K562 (cell line): ENCODE data around the gene DLG4. TPM values are rescaled to one million over a fixed set of nuclear protein-coding genes. Genes with fewer than 3 reads are reported as not detected.

Source experiments
- ATAC-seq: fragments of 200-7000 bp; cut with Tn5 transposase; 3 replicates; pipeline ENCODE4 v1.9.1; 2020; ENCODE audit warnings: moderate library complexity
- BruUV-seq: library from RNA; stranded (reverse); fragments of 400-500 nt; replicated peaks from 2 replicates; lab custom pipeline; 2021; lab: Mats Ljungman, UMichigan
- CTCF ChIA-PET: fragments of 300-600 bp; formaldehyde crosslinking; extraction: SDS; loops from one replicate; lab custom pipeline; 2021; ENCODE audit warnings: low intra/inter-chr PET ratio; lab: Yijun Ruan, JAX
- POLR2A ChIA-PET: fragments of 300-600, 350-650 bp; sonication (Branson Sonifier 250); formaldehyde crosslinking; extraction: SDS; loops from one replicate; lab custom pipeline; 2021; ENCODE audit warnings: antibody characterized with exemption, inconsistent platforms; lab: Yijun Ruan, JAX
- DNase-seq, 4 experiments: peaks; one replicate each; pipeline versions ENCODE4 v3.0.0 to v3.0.0-alpha.2; 2011 to 2018; ENCODE audit warnings: low spot score in 3 of 4, mixed read lengths in 3 of 4; ENCODE audit errors: extremely low read depth in 1 of 4
- FAIRE-seq: peaks from 2 replicates; lab custom pipeline; 2011; peaks lifted over from hg19 to GRCh38; lab: Jason Lieb, UNC
- H2AFZ ChIP-seq: 2 replicates; pipeline ENCODE4 v1.6.0; 2011; ENCODE audit warnings: low read depth, low read length, control low read depth, inconsistent platforms
- H3K27ac ChIP-seq: fragments of 200-600 bp; 3 replicates; pipeline ENCODE4 v1.8.0; 2011; ENCODE audit warnings: low read depth, mild to moderate bottlenecking, control low read depth, inconsistent platforms, low read length, moderate library complexity, mixed read lengths; ENCODE audit errors: extremely low read depth
- H3K27me3 ChIP-seq, 2 experiments: fragments of 300-600 bp in 1 of 2; 2 replicates in 1 of 2; 3 replicates in 1 of 2; pipeline versions ENCODE4 v1.6.0 to v1.8.0; 2011; ENCODE audit warnings: inconsistent platforms in 2 of 2, low read length in 2 of 2, mild to moderate bottlenecking in 1 of 2, mixed read lengths in 1 of 2, moderate library complexity in 1 of 2; ENCODE audit not compliant: control insufficient read depth in 2 of 2, insufficient read depth in 2 of 2
- H3K36me3 ChIP-seq: fragments of 300-600 bp; 3 replicates; pipeline ENCODE4 v1.8.0; 2011; ENCODE audit warnings: mild to moderate bottlenecking, low read length, inconsistent platforms; ENCODE audit not compliant: control insufficient read depth, insufficient read depth
- H3K4me1 ChIP-seq, 2 experiments: fragments of 200-600 bp in 1 of 2; replicated peaks in 1 of 2; 2 replicates in 1 of 2; 3 replicates in 1 of 2; pipeline versions ENCODE4 v1.5.1 to v1.8.0; 2011; ENCODE audit warnings: inconsistent platforms in 2 of 2, low read length in 2 of 2, mild to moderate bottlenecking in 1 of 2, mixed read lengths in 1 of 2, moderate library complexity in 1 of 2; ENCODE audit not compliant: control insufficient read depth in 2 of 2, insufficient read depth in 2 of 2
- H3K4me2 ChIP-seq: 2 replicates; pipeline ENCODE4 v1.6.1; 2011; ENCODE audit warnings: low read length, control low read depth, inconsistent platforms, mixed read lengths; ENCODE audit not compliant: insufficient read depth
- H3K4me3 ChIP-seq: fragments of 200-600 bp; sonication (generic), shearing (Covaris generic); 2 replicates; pipeline ENCODE4 v1.5.1; 2016; ENCODE audit warnings: control low read depth, inconsistent platforms
- H3K79me2 ChIP-seq: fragments of 200-600 bp; 3 replicates; pipeline ENCODE4 v1.8.0; 2011; ENCODE audit warnings: low read length, inconsistent platforms; ENCODE audit not compliant: control insufficient read depth, insufficient read depth
- H3K9ac ChIP-seq, 2 experiments: 2 replicates each; pipeline versions ENCODE4 v1.6.0 to v1.6.1; 2011; ENCODE audit warnings: low read depth in 2 of 2, low read length in 2 of 2, control low read depth in 1 of 2, inconsistent platforms in 1 of 2, mild to moderate bottlenecking in 1 of 2, mixed read lengths in 1 of 2; ENCODE audit not compliant: insufficient read depth in 1 of 2
- H3K9me1 ChIP-seq: one replicate; pipeline ENCODE4 v1.6.0; 2011; ENCODE audit warnings: inconsistent platforms, mild to moderate bottlenecking, low read length, moderate library complexity; ENCODE audit not compliant: control insufficient read depth, insufficient read depth
- H3K9me3 ChIP-seq: replicated peaks from 2 replicates; pipeline ENCODE4 v1.5.1; 2011; ENCODE audit warnings: low read depth, low read length, inconsistent platforms; ENCODE audit not compliant: control insufficient read depth, insufficient read depth
- H4K20me1 ChIP-seq: replicated peaks from 2 replicates; pipeline ENCODE4 v1.6.1; 2011; ENCODE audit warnings: low read length, inconsistent platforms, mixed read lengths; ENCODE audit not compliant: control insufficient read depth, insufficient read depth
- CREB1 ChIP-seq, 2 experiments: sonication (generic) in 1 of 2; formaldehyde crosslinking in 1 of 2; IDR thresholded peaks; 2 replicates each; pipeline versions ENCODE4 v1.6.1 to v1.8.0; 2012 to 2022; ENCODE audit warnings: inconsistent platforms in 1 of 2, mild to moderate bottlenecking in 1 of 2, missing genetic modification reagents in 1 of 2, moderate library complexity in 1 of 2
- MXI1 ChIP-seq: IDR thresholded peaks from 2 replicates; pipeline ENCODE4 v1.6.1; 2011; ENCODE audit warnings: low read depth, mild to moderate bottlenecking, improper control_type of control experiment, low read length
- TAL1 ChIP-seq: fragments of 450-650 bp; IDR thresholded peaks from 2 replicates; pipeline ENCODE4 v1.6.1; 2016; ENCODE audit warnings: mild to moderate bottlenecking
- VEZF1 ChIP-seq: fragments of 200-800 bp; sonication (Bioruptor generic); IDR thresholded peaks from 2 replicates; pipeline ENCODE4 v1.6.1; 2017; ENCODE audit warnings: missing genetic modification characterization, missing compliant biosample characterization
- ZBTB5 ChIP-seq: fragments of 450-650 bp; IDR thresholded peaks from 2 replicates; pipeline ENCODE4 v1.6.1; 2017; ENCODE audit warnings: antibody characterized with exemption
- ZNF124 ChIP-seq: sonication (generic); formaldehyde crosslinking; IDR thresholded peaks from 2 replicates; pipeline ENCODE4 v1.8.1; 2022; ENCODE audit warnings: missing genetic modification reagents
- ZNF551 ChIP-seq: fragments of 250-450 bp; sonication (Bioruptor Pico); IDR thresholded peaks from 2 replicates; pipeline ENCODE4 v1.5.0; 2021; ENCODE audit warnings: mild to moderate bottlenecking, moderate library complexity
- WGBS: fragments of 100-300 bp; shearing (Covaris generic); methylation state at CpG from one replicate; pipeline ENCODE4 v1.1.6; 2016; ENCODE audit warnings: low coverage, mixed read lengths; ENCODE audit not compliant: insufficient coverage; ENCODE audit errors: missing lambda C conversion rate; 5-methylcytosine and 5-hydroxymethylcytosine counted together
- in situ Hi-C: fragments of 300-500 bp; cut with MboI; formaldehyde crosslinking; loops from 4 replicates; pipeline ENCODE4 v1.15.0; 2018; ENCODE audit warnings: inconsistent platforms, mixed read lengths
- intact Hi-C: fragments of 100-400 bp; cut with micrococcal nuclease; formaldehyde crosslinking; loops from 2 replicates; pipeline ENCODE4 v1.14.2; 2022
- polyA plus RNA-seq, 8 experiments: library from polyadenylated mRNA; depleted of rRNA in 4 of 8; stranded (reverse) in 5 of 8; unstranded in 3 of 8; fragments of >200 nt; fragmentation: Nextera tagmentation in 2 of 8; fragmentation: Illumina TruSeq in 1 of 8; extraction: Ambion mirVana in 2 of 8; extraction: Trizol in 1 of 8; gene quantifications; 2 replicates each; pipeline versions ENCODE4 v1.2.1 to v1.2.3, GENCODE V29; 2011 to 2014; ENCODE audit warnings: inconsistent platforms in 1 of 8, missing spikeins in 1 of 8
- total RNA-seq, 7 experiments: library from RNA; depleted of rRNA in 6 of 7; stranded (reverse); fragments of >200 nt in 6 of 7; fragmentation: Illumina TruSeq in 2 of 7; extraction: Trizol in 2 of 7; gene quantifications; 2 replicates each; pipeline versions ENCODE4 v1.2.1 to v1.2.3, GENCODE V29; 2011 to 2021; ENCODE audit warnings: low replicate concordance in 1 of 7
- TF ChIP-seq, protein P1 (sequence below): sonication (generic); formaldehyde crosslinking; IDR thresholded peaks from 2 replicates; pipeline ENCODE4 v1.8.1; 2022; ENCODE audit warnings: missing genetic modification reagents

The DLG4 gene
- total and polyA plus RNA-seq, 9 of the 15 experiments (the other 6 are each of a cell fraction or from before 2014, with no cell fraction given) = 0.03 to 12.0 (median 4.1) TPM

- Histone ChIP-seq H3K27me3 (no peaks in the 10 kb centered on the region), H4K20me1 (no peaks in the 10 kb centered on the region), H3K36me3 (peaks cover 44% of the 10 kb centered on the region), H3K4me1 (peaks cover 13 to 22% of the 10 kb centered on the region in 2 experiments; a peak in 4 of 5 replicates), H3K27ac (peak overlapping the region; percentile 36; the same call in 1 of the 3 replicates), H3K9me3 (no peaks in the 10 kb centered on the region), H3K9me1 (no peaks in the 10 kb centered on the region), H3K9ac (peak overlapping the region in 1 of 2 experiments; percentile 45; a peak in 1 of 4 replicates), H3K79me2 (peaks cover 56% of the 10 kb centered on the region), H3K4me2 (peak overlapping the region; percentile 37), H3K4me3 (peak overlapping the region; percentile 2; the same call in 1 of the 2 replicates), H2AFZ (no peak overlapping the region)
- CTCF ChIA-PET = no interaction called here
- POLR2A ChIA-PET = interaction anchor here (1.2 to 2.5 kb wide), 3 partner anchors 9 to 13 kb away, joined by 3 to 8 read pairs (median 7); partner anchors contain the start of gene PHF23
- intact Hi-C loops = no loop called here
- in situ Hi-C loops = no loop called here
- DNase-seq = no peak
- no TSS peak for BruUV-seq
- no peak for ATAC-seq
- WGBS = 69% methylated on average over 4 of the region's 4 CpGs
- TF ChIP-seq ZBTB5 = no peak
- FAIRE-seq = no peak
These were observed 29.2 kb upstream of the DLG4 start for GRCh38 chr17:7248796-7249195.

DNA sequence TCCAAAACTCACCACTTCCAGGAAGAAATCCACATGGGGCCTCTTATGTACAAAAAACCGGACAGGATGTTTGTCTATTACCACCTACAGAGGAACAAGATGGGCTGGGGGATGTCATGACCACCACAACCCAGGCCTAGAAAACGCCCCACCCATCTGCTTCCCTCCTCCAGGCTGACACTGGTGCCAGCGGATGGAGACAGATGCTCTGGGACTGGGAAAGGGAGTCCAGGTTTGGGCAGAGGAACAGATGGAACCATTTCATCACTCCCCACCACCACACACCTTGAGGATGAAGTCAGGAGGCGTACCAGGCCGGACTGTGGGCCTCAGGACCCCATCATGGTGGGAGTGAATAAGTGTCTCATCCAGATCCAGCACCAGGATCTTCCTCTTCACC, 27.1 kb upstream of the DLG4 start:
- no peak overlapping the region for H3K27ac ChIP-seq
- peaks cover 46% of the 10 kb centered on the region for H3K36me3 ChIP-seq
- in situ Hi-C loops (no loop called here), intact Hi-C loops (no loop called here)
- no peak overlapping the region for H3K9ac ChIP-seq
- H3K79me2 ChIP-seq = peaks cover 47% of the 10 kb centered on the region
- no peak overlapping the region for H2AFZ ChIP-seq
- FAIRE-seq (no peak), DNase-seq (no peak), ATAC-seq (no peak)
- no peaks in the 10 kb centered on the region for H4K20me1 ChIP-seq
- H3K4me1 ChIP-seq = peaks cover 11 to 31% of the 10 kb centered on the region in 2 experiments; a peak in 4 of 5 replicates
- TF ChIP-seq CREB1 (IDR thresholded peaks at IDR 0.05) = no peak
- TF ChIP-seq CREB1 (CRISPR knock-in tag; IDR thresholded peaks at IDR 0.05) = no peak
- TF ChIP-seq TAL1 = no peak
- TF ChIP-seq MXI1 = no peak
- TF ChIP-seq, protein P1, sequence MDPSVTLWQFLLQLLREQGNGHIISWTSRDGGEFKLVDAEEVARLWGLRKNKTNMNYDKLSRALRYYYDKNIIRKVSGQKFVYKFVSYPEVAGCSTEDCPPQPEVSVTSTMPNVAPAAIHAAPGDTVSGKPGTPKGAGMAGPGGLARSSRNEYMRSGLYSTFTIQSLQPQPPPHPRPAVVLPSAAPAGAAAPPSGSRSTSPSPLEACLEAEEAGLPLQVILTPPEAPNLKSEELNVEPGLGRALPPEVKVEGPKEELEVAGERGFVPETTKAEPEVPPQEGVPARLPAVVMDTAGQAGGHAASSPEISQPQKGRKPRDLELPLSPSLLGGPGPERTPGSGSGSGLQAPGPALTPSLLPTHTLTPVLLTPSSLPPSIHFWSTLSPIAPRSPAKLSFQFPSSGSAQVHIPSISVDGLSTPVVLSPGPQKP (CRISPR knock-in tag) = no peak
- TF ChIP-seq ZNF551 (CRISPR knock-in tag) = no peak
- no peak for TF ChIP-seq ZNF124
- no peak for TF ChIP-seq VEZF1 (CRISPR knock-in tag)
- ChIA-PET CTCF (no interaction called here), POLR2A (no interaction called here)
- H3K4me3 ChIP-seq = no peak overlapping the region
- no peaks in the 10 kb centered on the region for H3K9me1 ChIP-seq
- H3K9me3 ChIP-seq = no peaks in the 10 kb centered on the region
- no peak overlapping the region for H3K4me2 ChIP-seq
- BruUV-seq = no TSS peak
- H3K27me3 ChIP-seq = no peaks in the 10 kb centered on the region
- 82% methylated on average over 4 of the region's 5 CpGs for WGBS
